Skeletal muscle cell (primary cell): ENCODE results near the gene GLE1.
"Not testable (repeated sequence)": the region's sequence is repeated elsewhere in the genome, so short reads cannot be mapped to it uniquely, and the experiment has no call there.

Experiments
- DNase-seq: peaks from one replicate; pipeline ENCODE4 v3.0.0-alpha.2; 2010; ENCODE audit warnings: low read depth
- H3K4me3 ChIP-seq: 2 replicates; pipeline ENCODE4 v1.5.1; 2011; ENCODE audit warnings: low read depth, mild to moderate bottlenecking, control low read depth, low read length, moderate library complexity

The GLE1 gene

GRCh38 chr9:128495296-128495695, 9.2 kb upstream of the GLE1 start:
- no peak for DNase-seq
- H3K4me3 ChIP-seq, result no peak overlapping the region

- DNase-seq, result no peak
- H3K4me3 ChIP-seq, result no peak overlapping the region
Observed at GRCh38 chr9:128495804-128496417, 8.6 kb upstream of the GLE1 start.

GRCh38 chr9:128497824-128498610, 6.5 kb upstream of the GLE1 start:
- H3K4me3 ChIP-seq, result no peak overlapping the region
- DNase-seq, result no peak

GRCh38 chr9:128498911-128499310, 5.6 kb upstream of the GLE1 start:
- no peak for DNase-seq

GRCh38 chr9:128499920-128500319, 4.6 kb upstream of the GLE1 start:
- DNase-seq, result no peak
- H3K4me3 ChIP-seq, result no peak overlapping the region

More at GRCh38 chr9:128498911-128499310, 5.6 kb upstream of the GLE1 start:
- no peak overlapping the region for H3K4me3 ChIP-seq

- not testable (repeated sequence) for H3K4me3 ChIP-seq
- peak; percentile 38 for DNase-seq
Observed at GRCh38 chr9:128503415-128503825, 1.1 kb upstream of the GLE1 start.

GRCh38 chr9:128503870-128504269, 649 bp upstream of the GLE1 start:
- DNase-seq, result no peak
- H3K4me3 ChIP-seq, result peak overlapping the region; percentile 69

- peak; percentile 4 for DNase-seq
- H3K4me3 ChIP-seq, result peak overlapping the region; percentile 69
Observed at GRCh38 chr9:128505414-128505765, 871 bp downstream of the GLE1 start.

GRCh38 chr9:128505906-128506305, 1.4 kb downstream of the GLE1 start:
- not testable (repeated sequence) for H3K4me3 ChIP-seq, DNase-seq

GRCh38 chr9:128512820-128513219, 8.3 kb downstream of the GLE1 start:
- no peak for DNase-seq
- H3K4me3 ChIP-seq, result no peak overlapping the region

GRCh38 chr9:128521956-128522355, 17.4 kb downstream of the GLE1 start:
- no peak for DNase-seq
- H3K4me3 ChIP-seq, result no peak overlapping the region

- DNase-seq, result peak; percentile 33
- H3K4me3 ChIP-seq, result no peak overlapping the region
Observed at GRCh38 chr9:128523199-128523925, 18.8 kb downstream of the GLE1 start.

GRCh38 chr9:128526720-128527119, 22.2 kb downstream of the GLE1 start:
- no peak overlapping the region for H3K4me3 ChIP-seq
- no peak for DNase-seq

- DNase-seq, result no peak
- no peak overlapping the region for H3K4me3 ChIP-seq
Observed at GRCh38 chr9:128528445-128529160, 24.1 kb downstream of the GLE1 start.

GRCh38 chr9:128529191-128529590, 24.7 kb downstream of the GLE1 start:
- no peak for DNase-seq
- H3K4me3 ChIP-seq, result no peak overlapping the region

GRCh38 chr9:128532581-128532980, 28.1 kb downstream of the GLE1 start:
- DNase-seq, result no peak
- H3K4me3 ChIP-seq, result no peak overlapping the region

- no peak overlapping the region for H3K4me3 ChIP-seq
- no peak for DNase-seq
Observed at GRCh38 chr9:128540634-128541360, 36.3 kb downstream of the GLE1 start.

GRCh38 chr9:128546504-128546903, 42.0 kb downstream of the GLE1 start:
- no peak overlapping the region for H3K4me3 ChIP-seq
- no peak for DNase-seq

GRCh38 chr9:128548876-128549275, 44.4 kb downstream of the GLE1 start:
- no peak for DNase-seq

More at GRCh38 chr9:128548876-128549275, 44.4 kb downstream of the GLE1 start:
- H3K4me3 ChIP-seq, result no peak overlapping the region
